Spinal cord (tissue), 10 donors: ENCODE results near the gene COBL. TPM values are rescaled to one million over a fixed set of nuclear protein-coding genes. Genes with fewer than 3 reads are reported as not detected.
"Not testable (repeated sequence)": the region's sequence is repeated elsewhere in the genome, so short reads cannot be mapped to it uniquely, and the experiment has no call there.

Experiments used
- DNase-seq, 6 donors: peaks; one replicate each; pipeline versions ENCODE4 v3.0.0 to v3.0.0-alpha.2; 2013 to 2015; ENCODE audit warnings: low spot score in 6 of 6, low read depth in 4 of 6
- H3K27ac ChIP-seq: one replicate; pipeline ENCODE4 v1.5.1; 2013; ENCODE audit warnings: low read depth, low read length, control low read depth
- H3K27me3 ChIP-seq: one replicate; pipeline ENCODE4 v1.6.1; 2013; ENCODE audit warnings: low read length; ENCODE audit not compliant: control insufficient read depth, insufficient read depth
- H3K36me3 ChIP-seq: one replicate; pipeline ENCODE4 v1.6.1; 2013; ENCODE audit warnings: low read length; ENCODE audit not compliant: control insufficient read depth, insufficient read depth
- H3K4me1 ChIP-seq: one replicate; pipeline ENCODE4 v1.6.1; 2013; ENCODE audit warnings: low read length; ENCODE audit not compliant: control insufficient read depth, insufficient read depth
- H3K4me3 ChIP-seq: one replicate; pipeline ENCODE4 v1.5.1; 2013; ENCODE audit warnings: low read depth, low read length, control low read depth
- H3K9me3 ChIP-seq: one replicate; pipeline ENCODE4 v1.6.1; 2013; ENCODE audit warnings: low read length; ENCODE audit not compliant: control insufficient read depth, insufficient read depth
- WGBS: methylation state at CpG from one replicate; pipeline ENCODE4 v1.1.5; 2013; ENCODE audit warnings: missing lambda C conversion rate; ENCODE audit not compliant: insufficient coverage; 5-methylcytosine and 5-hydroxymethylcytosine counted together
- polyA plus RNA-seq, 2 donors: library from polyadenylated mRNA; unstranded; fragments of 120-200 nt; gene quantifications; one replicate each; pipeline ENCODE4 v1.2.1, GENCODE V29; 2013; ENCODE audit not compliant: insufficient read length in 2 of 2
- total RNA-seq, 2 donors: library from RNA; depleted of rRNA in 1 of 2; stranded (reverse); fragments of 120-200 nt in 1 of 2; fragments of >200 nt in 1 of 2; gene quantifications; one replicate each; pipeline versions ENCODE4 v1.2.3 to v1.2.4, GENCODE V29; 2013 to 2014
- donor health status: healthy.

Gene COBL
- total and polyA plus RNA-seq, 4 donors, result 3.8 to 7.8 (median 5.1) TPM

- no peaks in the 10 kb centered on the region for H3K27me3 ChIP-seq
- H3K9me3 ChIP-seq, result peaks cover 2% of the 10 kb centered on the region
- H3K4me3 ChIP-seq, result no peak overlapping the region
- no peak overlapping the region for H3K27ac ChIP-seq
- no peaks in the 10 kb centered on the region for H3K36me3 ChIP-seq
- 94% methylated on average over 3 of the region's 5 CpGs for WGBS
- no peak for DNase-seq
- H3K4me1 ChIP-seq, result no peaks in the 10 kb centered on the region
Measured at GRCh38 chr7:50994753-50995319, 321.8 kb downstream of the COBL start.

- H3K27me3 ChIP-seq, H3K4me1 ChIP-seq, H3K27ac ChIP-seq, DNase-seq, H3K36me3 ChIP-seq, H3K4me3 ChIP-seq, H3K9me3 ChIP-seq: not testable (repeated sequence)
- no CpG with 5 or more reads among the region's 1 CpG for WGBS
Measured at GRCh38 chr7:50990214-50990613, 326.4 kb downstream of the COBL start.

DNA sequence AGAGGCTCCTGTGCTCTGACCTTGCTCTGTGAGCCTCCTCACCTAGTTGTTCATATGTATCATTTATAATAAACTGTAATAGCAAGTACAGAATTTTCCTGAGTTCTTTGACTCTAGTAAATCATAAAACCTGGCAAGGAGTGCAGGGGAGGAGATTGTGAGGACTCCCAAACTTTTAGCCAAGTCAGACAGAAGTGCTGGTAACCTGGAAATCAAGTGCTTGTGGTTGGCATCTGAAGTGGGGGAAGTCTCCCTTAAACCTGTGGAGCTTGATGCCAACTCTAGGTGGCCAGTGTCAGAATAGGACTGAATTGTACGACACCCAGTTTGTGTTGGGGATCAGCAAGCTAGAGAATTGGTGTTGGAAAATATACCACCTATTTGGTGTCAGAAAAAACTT is 327.6 kb downstream of the COBL start:
- H3K9me3 ChIP-seq, result no peaks in the 10 kb centered on the region
- no peak overlapping the region for H3K27ac ChIP-seq
- no peak for DNase-seq
- no peaks in the 10 kb centered on the region for H3K36me3 ChIP-seq
- no peaks in the 10 kb centered on the region for H3K4me1 ChIP-seq
- H3K27me3 ChIP-seq, result no peaks in the 10 kb centered on the region
- no peak overlapping the region for H3K4me3 ChIP-seq
- no CpG with 5 or more reads among the region's 1 CpG for WGBS

- no peaks in the 10 kb centered on the region for H3K27me3 ChIP-seq
- no peaks in the 10 kb centered on the region for H3K9me3 ChIP-seq
- DNase-seq, result no peak
- no peak overlapping the region for H3K27ac ChIP-seq
- H3K4me1 ChIP-seq, result no peaks in the 10 kb centered on the region
- no peak overlapping the region for H3K4me3 ChIP-seq
- no peaks in the 10 kb centered on the region for H3K36me3 ChIP-seq
- WGBS, result 67% methylated on average over 1 of the region's 6 CpGs
Measured at GRCh38 chr7:50988465-50988864, 328.1 kb downstream of the COBL start.

GRCh38 chr7:50985096-50985495 is 331.5 kb downstream of the COBL start:
- Histone ChIP-seq H3K27me3 (no peaks in the 10 kb centered on the region), H3K4me1 (no peaks in the 10 kb centered on the region), H3K36me3 (no peaks in the 10 kb centered on the region), H3K9me3 (no peaks in the 10 kb centered on the region), H3K4me3 (no peak overlapping the region), H3K27ac (no peak overlapping the region)
- 78% methylated on average over 1 of the region's 4 CpGs for WGBS
- DNase-seq, result no peak

- no peaks in the 10 kb centered on the region for H3K27me3 ChIP-seq
- H3K36me3 ChIP-seq, result no peaks in the 10 kb centered on the region
- WGBS, result no CpG with 5 or more reads among the region's 1 CpG
- no peak overlapping the region for H3K4me3 ChIP-seq
- no peaks in the 10 kb centered on the region for H3K4me1 ChIP-seq
- DNase-seq, result peak in 2 of 6 donors; percentile 68 to 89
- H3K9me3 ChIP-seq, result no peaks in the 10 kb centered on the region
- no peak overlapping the region for H3K27ac ChIP-seq
Measured at GRCh38 chr7:50983850-50984249, 332.8 kb downstream of the COBL start.

- no peaks in the 10 kb centered on the region for H3K9me3 ChIP-seq
- no peak overlapping the region for H3K27ac ChIP-seq
- no peaks in the 10 kb centered on the region for H3K27me3 ChIP-seq
- H3K4me3 ChIP-seq, result no peak overlapping the region
- 57% methylated on average over 2 of the region's 2 CpGs for WGBS
- DNase-seq, result no peak
- no peaks in the 10 kb centered on the region for H3K36me3 ChIP-seq
- H3K4me1 ChIP-seq, result no peaks in the 10 kb centered on the region
Measured at GRCh38 chr7:50982626-50983025, 334.0 kb downstream of the COBL start.

DNA sequence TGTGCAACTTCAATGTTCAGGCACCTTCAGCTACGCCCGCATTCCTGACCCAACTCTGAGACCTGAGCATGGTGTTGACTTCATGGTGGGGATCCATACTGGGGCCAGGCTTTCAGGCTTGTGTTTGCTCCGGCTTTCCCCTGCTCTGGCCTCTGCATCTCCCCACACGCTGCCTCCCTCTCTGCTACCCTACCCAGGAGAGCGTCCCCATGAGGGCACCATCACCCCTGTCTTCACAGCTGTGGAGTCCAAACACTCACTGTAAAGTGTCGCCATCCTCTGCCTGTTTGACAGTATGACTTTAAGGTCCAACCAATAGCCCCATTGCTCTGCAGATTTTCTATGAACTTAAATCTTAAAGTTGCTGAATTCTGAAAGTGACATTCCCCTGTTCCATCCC is 334.9 kb downstream of the COBL start:
- no peak overlapping the region for H3K27ac ChIP-seq
- H3K4me1 ChIP-seq, result no peaks in the 10 kb centered on the region
- H3K36me3 ChIP-seq, result no peaks in the 10 kb centered on the region
- no peak overlapping the region for H3K4me3 ChIP-seq
- 95% methylated on average over 6 of the region's 6 CpGs for WGBS
- H3K9me3 ChIP-seq, result no peaks in the 10 kb centered on the region
- H3K27me3 ChIP-seq, result no peaks in the 10 kb centered on the region
- no peak for DNase-seq

- Histone ChIP-seq H3K4me1 (no peaks in the 10 kb centered on the region), H3K36me3 (no peaks in the 10 kb centered on the region), H3K27ac (no peak overlapping the region), H3K4me3 (no peak overlapping the region), H3K9me3 (no peaks in the 10 kb centered on the region), H3K27me3 (no peaks in the 10 kb centered on the region)
- peak in 1 of 6 donors; percentile 77 for DNase-seq
- no CpG with 5 or more reads among the region's 3 CpGs for WGBS
Measured at GRCh38 chr7:50980411-50980810, 336.2 kb downstream of the COBL start.

- WGBS, result 86% methylated on average over 1 of the region's 2 CpGs
- Histone ChIP-seq H3K9me3 (no peaks in the 10 kb centered on the region), H3K4me1 (no peaks in the 10 kb centered on the region), H3K4me3 (no peak overlapping the region), H3K27ac (no peak overlapping the region), H3K36me3 (no peaks in the 10 kb centered on the region), H3K27me3 (no peaks in the 10 kb centered on the region)
- DNase-seq, result no peak
Measured at GRCh38 chr7:50978633-50979215, 337.9 kb downstream of the COBL start.
